Measurements from ENCODE around the gene SYTL3.

SYTL3 gene

GRCh38 chr6:158703111-158703836 is 53.4 kb downstream of the SYTL3 start:
- Histone ChIP-seq H3K4me2 (ENCODE audit: low read length) (no peak overlapping the region), H3K4me1 (peaks cover 21% of the 10 kb centered on the region), H3K79me2 (peaks cover 1% of the 10 kb centered on the region), H3K27ac (no peak overlapping the region), H3K4me3 (ENCODE audit: low read depth, low read length) (no peak overlapping the region), H3K9ac (no peak overlapping the region), H3K36me3 (ENCODE audit: control insufficient read depth, insufficient read depth, low read length) (no peaks in the 10 kb centered on the region), H3K9me3 (ENCODE audit: control insufficient read depth, low read length) (no peaks in the 10 kb centered on the region), H2AFZ (no peak overlapping the region), H3K27me3 (ENCODE audit: control insufficient read depth, insufficient read depth, low read length) (no peaks in the 10 kb centered on the region)
- TF ChIP-seq, protein P1, sequence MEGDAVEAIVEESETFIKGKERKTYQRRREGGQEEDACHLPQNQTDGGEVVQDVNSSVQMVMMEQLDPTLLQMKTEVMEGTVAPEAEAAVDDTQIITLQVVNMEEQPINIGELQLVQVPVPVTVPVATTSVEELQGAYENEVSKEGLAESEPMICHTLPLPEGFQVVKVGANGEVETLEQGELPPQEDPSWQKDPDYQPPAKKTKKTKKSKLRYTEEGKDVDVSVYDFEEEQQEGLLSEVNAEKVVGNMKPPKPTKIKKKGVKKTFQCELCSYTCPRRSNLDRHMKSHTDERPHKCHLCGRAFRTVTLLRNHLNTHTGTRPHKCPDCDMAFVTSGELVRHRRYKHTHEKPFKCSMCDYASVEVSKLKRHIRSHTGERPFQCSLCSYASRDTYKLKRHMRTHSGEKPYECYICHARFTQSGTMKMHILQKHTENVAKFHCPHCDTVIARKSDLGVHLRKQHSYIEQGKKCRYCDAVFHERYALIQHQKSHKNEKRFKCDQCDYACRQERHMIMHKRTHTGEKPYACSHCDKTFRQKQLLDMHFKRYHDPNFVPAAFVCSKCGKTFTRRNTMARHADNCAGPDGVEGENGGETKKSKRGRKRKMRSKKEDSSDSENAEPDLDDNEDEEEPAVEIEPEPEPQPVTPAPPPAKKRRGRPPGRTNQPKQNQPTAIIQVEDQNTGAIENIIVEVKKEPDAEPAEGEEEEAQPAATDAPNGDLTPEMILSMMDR (IDR thresholded peaks at IDR 0.05), result no peak

GRCh38 chr6:158703837-158704822 is 54.3 kb downstream of the SYTL3 start:
- Histone ChIP-seq H3K4me3 (ENCODE audit: low read depth, low read length) (peak overlapping the region; percentile 20), H3K4me1 (peaks cover 21% of the 10 kb centered on the region), H3K4me2 (ENCODE audit: low read length) (peak overlapping the region; percentile 64), H3K79me2 (peaks cover 2% of the 10 kb centered on the region), H2AFZ (peak overlapping the region; percentile 84), H3K9me3 (ENCODE audit: control insufficient read depth, low read length) (no peaks in the 10 kb centered on the region), H3K27ac (no peak overlapping the region), H3K9ac (no peak overlapping the region), H3K27me3 (ENCODE audit: control insufficient read depth, insufficient read depth, low read length) (no peaks in the 10 kb centered on the region), H3K36me3 (ENCODE audit: control insufficient read depth, insufficient read depth, low read length) (no peaks in the 10 kb centered on the region)
- TF ChIP-seq, protein P1 (IDR thresholded peaks at IDR 0.05), result peak; percentile 100

DNA sequence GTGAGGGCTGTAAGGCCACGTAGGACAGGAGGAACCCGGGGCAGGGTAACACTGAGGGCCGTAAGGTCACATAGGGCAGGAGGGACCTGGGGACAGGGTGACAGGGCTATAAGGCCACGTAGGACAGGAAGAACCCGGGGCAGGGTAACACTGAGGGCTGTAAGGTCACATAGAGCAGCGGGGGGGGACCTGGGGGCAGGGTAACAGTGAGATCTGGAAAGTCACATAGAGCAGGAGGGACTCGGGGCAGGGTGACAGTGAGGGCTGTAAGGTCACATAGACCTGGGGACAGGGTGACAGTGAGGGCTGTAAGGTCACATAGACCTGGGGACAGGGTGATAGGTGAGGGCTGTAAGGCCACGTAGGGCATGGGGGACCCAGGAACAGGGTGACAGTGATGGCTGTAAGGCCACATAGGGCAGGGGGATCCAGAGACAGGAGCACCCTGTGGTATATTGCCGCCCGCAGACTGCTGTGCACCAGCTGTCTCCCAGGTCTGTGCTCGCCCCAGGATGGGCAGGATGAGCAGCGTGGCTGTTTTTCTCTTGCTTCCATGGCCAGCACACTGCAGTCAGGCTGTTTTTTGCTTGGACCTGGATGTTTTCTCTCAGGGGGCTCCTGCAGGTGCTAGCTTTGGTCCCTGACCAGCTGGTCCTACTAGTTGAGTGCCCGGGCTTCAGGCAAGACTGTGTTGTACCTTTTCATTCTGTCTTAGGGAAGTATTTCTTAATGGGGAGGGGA is 55.7 kb downstream of the SYTL3 start:
- H3K4me1 ChIP-seq, result peaks cover 21% of the 10 kb centered on the region
- no peaks in the 10 kb centered on the region for H3K9me3 ChIP-seq (ENCODE audit: control insufficient read depth, low read length)
- TF ChIP-seq, protein P1 (IDR thresholded peaks at IDR 0.05), result no peak
- no peak overlapping the region for H3K4me3 ChIP-seq (ENCODE audit: low read depth, low read length)
- H3K79me2 ChIP-seq, result peaks cover 2% of the 10 kb centered on the region
- no peaks in the 10 kb centered on the region for H3K36me3 ChIP-seq (ENCODE audit: control insufficient read depth, insufficient read depth, low read length)
- H3K4me2 ChIP-seq (ENCODE audit: low read length), result no peak overlapping the region
- peak overlapping the region; percentile 75 for H3K27ac ChIP-seq
- no peak overlapping the region for H3K9ac ChIP-seq
- no peaks in the 10 kb centered on the region for H3K27me3 ChIP-seq (ENCODE audit: control insufficient read depth, insufficient read depth, low read length)
- no peak overlapping the region for H2AFZ ChIP-seq

- Histone ChIP-seq H3K9ac (no peak overlapping the region), H3K9me3 (ENCODE audit: control insufficient read depth, low read length) (no peaks in the 10 kb centered on the region), H3K79me2 (peaks cover 2% of the 10 kb centered on the region), H2AFZ (peak overlapping the region; percentile 48), H3K4me2 (ENCODE audit: low read length) (peak overlapping the region; percentile 22), H3K27ac (peak overlapping the region; percentile 75), H3K4me3 (ENCODE audit: low read depth, low read length) (peak overlapping the region; percentile 32), H3K36me3 (ENCODE audit: control insufficient read depth, insufficient read depth, low read length) (no peaks in the 10 kb centered on the region), H3K27me3 (ENCODE audit: control insufficient read depth, insufficient read depth, low read length) (no peaks in the 10 kb centered on the region), H3K4me1 (peaks cover 21% of the 10 kb centered on the region)
- TF ChIP-seq, protein P1 (IDR thresholded peaks at IDR 0.05), result peak; percentile 41
These were observed 56.6 kb downstream of the SYTL3 start for GRCh38 chr6:158706369-158706982.
